DMS53 treated with DMSO at 0.1 percent for 48 hours (cell line): ENCODE results near the gene ARPP19.
"Not testable (repeated sequence)": the region's sequence is repeated elsewhere in the genome, so short reads cannot be mapped to it uniquely, and the experiment has no call there.

Experiments
- DNase-seq: peaks from one replicate; lab custom pipeline; 2025; ENCODE audit not compliant: unreplicated experiment; lab: John Stamatoyannopoulos, UW

ARPP19 gene

GRCh38 chr15:52551762-52552161 is 17.1 kb downstream of the ARPP19 start:
- DNase-seq = no peak

- not testable (repeated sequence) for DNase-seq
Observed at GRCh38 chr15:52551186-52551585, 17.6 kb downstream of the ARPP19 start.

- DNase-seq = no peak
Observed at GRCh38 chr15:52546031-52546751, 22.6 kb downstream of the ARPP19 start.

- no peak for DNase-seq
Observed at GRCh38 chr15:52540374-52541012, 28.3 kb downstream of the ARPP19 start.

- DNase-seq = no peak
Observed at GRCh38 chr15:52537459-52537858, 31.4 kb downstream of the ARPP19 start.

- no peak for DNase-seq
Observed at GRCh38 chr15:52532427-52532826, 36.4 kb downstream of the ARPP19 start.

GRCh38 chr15:52529940-52530339 is 38.9 kb downstream of the ARPP19 start:
- no peak for DNase-seq

GRCh38 chr15:52529341-52529924 is 39.4 kb downstream of the ARPP19 start:
- no peak for DNase-seq

GRCh38 chr15:52528564-52529340 is 40.1 kb downstream of the ARPP19 start, which contains the start of gene MYO5A:
TSS of gene MYO5A (minus strand) at chr15:52528880. CDS start at chr15:52528806, 74 bp downstream.
- peak; percentile 17 for DNase-seq

- no peak for DNase-seq
Observed at GRCh38 chr15:52527911-52528563, 40.8 kb downstream of the ARPP19 start.

- DNase-seq = no peak
Observed at GRCh38 chr15:52527196-52527910, 41.5 kb downstream of the ARPP19 start.

GRCh38 chr15:52524223-52525136 is 44.4 kb downstream of the ARPP19 start:
- DNase-seq = no peak

GRCh38 chr15:52523647-52524046 is 45.2 kb downstream of the ARPP19 start:
- no peak for DNase-seq

- no peak for DNase-seq
Observed at GRCh38 chr15:52523192-52523591, 45.6 kb downstream of the ARPP19 start.

GRCh38 chr15:52521682-52522081 is 47.1 kb downstream of the ARPP19 start:
- no peak for DNase-seq

- no peak for DNase-seq
Observed at GRCh38 chr15:52520421-52520820, 48.4 kb downstream of the ARPP19 start.

- no peak for DNase-seq
Observed at GRCh38 chr15:52518487-52519371, 50.1 kb downstream of the ARPP19 start.

- no peak for DNase-seq
Observed at GRCh38 chr15:52517014-52517413, 51.8 kb downstream of the ARPP19 start.
